Right lobe of liver (tissue), 4 donors: Measurements from ENCODE around the gene SMCO2.

ENCODE experiments used
- POLR2A ChIP-seq: fragments of 450-650 bp; IDR thresholded peaks from one replicate; pipeline ENCODE4 v1.6.1; 2017; ENCODE audit warnings: antibody characterized with exemption, mild to moderate bottlenecking
- TF ChIP-seq, protein P1 (sequence below), 4 donors: fragments of 200-600 bp in 3 of 4; fragments of 450-650 bp in 1 of 4; IDR thresholded peaks; one replicate each; pipeline versions ENCODE4 v1.5.1 to v1.8.0; 2016 to 2022; ENCODE audit warnings: antibody characterized with exemption in 4 of 4, mild to moderate bottlenecking in 2 of 4
- donor health status: DM: no; HTN: no; CAD: no.
- donor health status: DM: no; HTN: no; CAD: no.
- donor health status: DM: no; HTN: yes; CAD: no.

DNA sequence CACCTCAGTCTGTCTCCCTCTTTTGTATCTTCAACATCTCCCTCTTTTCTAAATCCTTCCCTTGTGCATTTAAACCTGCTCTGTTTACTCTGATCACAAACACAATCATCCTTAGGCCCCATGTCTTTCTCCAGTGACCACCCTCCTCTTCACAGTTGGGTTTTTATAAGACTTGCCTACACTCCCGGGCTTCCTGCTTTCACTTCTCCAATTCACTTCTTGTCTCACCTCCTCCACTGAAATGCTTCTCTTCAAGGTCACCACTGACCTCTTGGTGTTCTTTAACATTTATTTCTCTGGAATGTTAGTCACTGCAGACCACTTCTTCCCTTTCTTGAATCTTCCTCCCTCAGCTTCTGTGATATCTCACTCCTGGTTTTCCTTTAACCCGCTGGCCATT lies 8.7 kb upstream of the SMCO2 start:
- TF ChIP-seq, protein P1, sequence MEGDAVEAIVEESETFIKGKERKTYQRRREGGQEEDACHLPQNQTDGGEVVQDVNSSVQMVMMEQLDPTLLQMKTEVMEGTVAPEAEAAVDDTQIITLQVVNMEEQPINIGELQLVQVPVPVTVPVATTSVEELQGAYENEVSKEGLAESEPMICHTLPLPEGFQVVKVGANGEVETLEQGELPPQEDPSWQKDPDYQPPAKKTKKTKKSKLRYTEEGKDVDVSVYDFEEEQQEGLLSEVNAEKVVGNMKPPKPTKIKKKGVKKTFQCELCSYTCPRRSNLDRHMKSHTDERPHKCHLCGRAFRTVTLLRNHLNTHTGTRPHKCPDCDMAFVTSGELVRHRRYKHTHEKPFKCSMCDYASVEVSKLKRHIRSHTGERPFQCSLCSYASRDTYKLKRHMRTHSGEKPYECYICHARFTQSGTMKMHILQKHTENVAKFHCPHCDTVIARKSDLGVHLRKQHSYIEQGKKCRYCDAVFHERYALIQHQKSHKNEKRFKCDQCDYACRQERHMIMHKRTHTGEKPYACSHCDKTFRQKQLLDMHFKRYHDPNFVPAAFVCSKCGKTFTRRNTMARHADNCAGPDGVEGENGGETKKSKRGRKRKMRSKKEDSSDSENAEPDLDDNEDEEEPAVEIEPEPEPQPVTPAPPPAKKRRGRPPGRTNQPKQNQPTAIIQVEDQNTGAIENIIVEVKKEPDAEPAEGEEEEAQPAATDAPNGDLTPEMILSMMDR (IDR thresholded peaks at IDR 0.05) = no peak
- no peak for TF ChIP-seq POLR2A
